GM12878 (cell line): ENCODE data around the gene TAS1R2. TPM values are rescaled to one million over a fixed set of nuclear protein-coding genes. Genes with fewer than 3 reads are reported as not detected.

Source experiments
- ATAC-seq: fragments of 200-7000 bp; cut with Tn5 transposase; 3 replicates; pipeline ENCODE4 v1.9.1; 2020; ENCODE audit warnings: mild to moderate bottlenecking, moderate library complexity
- BruUV-seq: library from RNA; stranded (reverse); fragments of 400-500 nt; replicated peaks from 2 replicates; lab custom pipeline; 2021; lab: Mats Ljungman, UMichigan
- CTCF ChIA-PET: fragments of 300-600 bp; sonication (Branson Sonifier 250); formaldehyde crosslinking; extraction: SDS; loops from one replicate; lab custom pipeline; 2021; ENCODE audit warnings: inconsistent platforms; lab: Yijun Ruan, JAX
- POLR2A ChIA-PET: fragments of 350-600 bp; formaldehyde crosslinking; extraction: SDS; loops from one replicate; lab custom pipeline; 2021; ENCODE audit warnings: inconsistent platforms; lab: Charles Lee
- RAD21 ChIA-PET: fragments of 300-600 bp; sonication (Branson Sonifier 250); formaldehyde crosslinking; loops from one replicate; lab custom pipeline; 2023; ENCODE audit warnings: antibody characterized with exemption; ENCODE audit not compliant: unreplicated experiment; lab: Charles Lee
- SMC1A ChIA-PET: fragments of 300-600 bp; sonication (Branson Sonifier 250); formaldehyde crosslinking; loops from one replicate; lab custom pipeline; 2023; ENCODE audit not compliant: unreplicated experiment, uncharacterized antibody; lab: Charles Lee
- DNase-seq: peaks from one replicate; pipeline ENCODE4 v3.0.0-alpha.2; 2011; ENCODE audit warnings: low read depth, low spot score
- FAIRE-seq: peaks from 3 replicates; lab custom pipeline; 2011; peaks lifted over from hg19 to GRCh38; lab: Jason Lieb, UNC
- H2AFZ ChIP-seq: 2 replicates; pipeline ENCODE4 v1.6.0; 2011; ENCODE audit warnings: low read depth, low read length, control low read depth; ENCODE audit not compliant: control insufficient read depth
- H3K27ac ChIP-seq: 2 replicates; pipeline ENCODE4 v1.5.1; 2011; ENCODE audit warnings: control low read depth; ENCODE audit not compliant: control insufficient read depth, insufficient read depth
- H3K27me3 ChIP-seq, 2 experiments: replicated peaks in 1 of 2; 2 replicates each; pipeline versions ENCODE4 v1.6.0 to v1.6.1; 2011; ENCODE audit warnings: low read length in 1 of 2; ENCODE audit not compliant: control insufficient read depth in 2 of 2, insufficient read depth in 2 of 2
- H3K36me3 ChIP-seq, 2 experiments: 2 replicates each; pipeline ENCODE4 v1.5.1; 2011; ENCODE audit warnings: low read length in 1 of 2; ENCODE audit not compliant: control insufficient read depth in 2 of 2, insufficient read depth in 2 of 2
- H3K4me1 ChIP-seq: 2 replicates; pipeline ENCODE4 v1.6.1; 2011; ENCODE audit warnings: mild to moderate bottlenecking, low read length, moderate library complexity, mixed read lengths; ENCODE audit not compliant: control insufficient read depth, insufficient read depth
- H3K4me2 ChIP-seq: 2 replicates; pipeline ENCODE4 v1.6.0; 2011; ENCODE audit warnings: control low read depth; ENCODE audit not compliant: control insufficient read depth, insufficient read depth
- H3K4me3 ChIP-seq: fragments of 200-600 bp; sonication (generic); 2 replicates; pipeline ENCODE4 v1.5.1; 2016
- H3K79me2 ChIP-seq: 2 replicates; pipeline ENCODE4 v1.6.0; 2011; ENCODE audit warnings: low read length; ENCODE audit not compliant: control insufficient read depth, insufficient read depth
- H3K9ac ChIP-seq: 2 replicates; pipeline ENCODE4 v1.8.0; 2011; ENCODE audit warnings: low read length, control low read depth, mixed read lengths; ENCODE audit not compliant: control insufficient read depth, insufficient read depth
- H3K9me3 ChIP-seq: replicated peaks from 3 replicates; pipeline ENCODE4 v1.5.1; 2011; ENCODE audit warnings: mild to moderate bottlenecking, low read length; ENCODE audit not compliant: control insufficient read depth, insufficient read depth
- H4K20me1 ChIP-seq: 2 replicates; pipeline ENCODE4 v1.6.0; 2011; ENCODE audit not compliant: control insufficient read depth, insufficient read depth
- MXI1 ChIP-seq: fragments of 150-350 bp; IDR thresholded peaks from 2 replicates; pipeline ENCODE4 v1.6.1; 2011; ENCODE audit warnings: low read depth, mild to moderate bottlenecking, inconsistent platforms, low read length, improper control_type of control experiment
- NFYB ChIP-seq: IDR thresholded peaks from 2 replicates; pipeline ENCODE4 v1.6.1; 2011; ENCODE audit warnings: low read depth, mild to moderate bottlenecking, low read length, improper control_type of control experiment, moderate library complexity; ENCODE audit not compliant: insufficient read depth
- PBX3 ChIP-seq: IDR thresholded peaks from 2 replicates; pipeline ENCODE4 v1.6.1; 2011; ENCODE audit warnings: mild to moderate bottlenecking, low read depth, low read length, moderate library complexity; ENCODE audit not compliant: insufficient replicate concordance
- POLR2A ChIP-seq: IDR thresholded peaks from 2 replicates; pipeline ENCODE4 v1.6.1; 2011; ENCODE audit warnings: low read depth, mild to moderate bottlenecking, low read length
- POLR2AphosphoS5 ChIP-seq: IDR thresholded peaks from 2 replicates; pipeline ENCODE4 v1.6.1; 2011; ENCODE audit warnings: mild to moderate bottlenecking, low read length, inconsistent platforms
- TCF7 ChIP-seq: IDR thresholded peaks from 2 replicates; pipeline ENCODE4 v1.6.1; 2014; ENCODE audit warnings: antibody characterized with exemption, borderline replicate concordance
- WGBS: methylation state at CpG from one replicate; pipeline ENCODE4 v1.1.6; 2016; ENCODE audit warnings: low lambda C conversion rate; ENCODE audit not compliant: insufficient replicate concordance, insufficient coverage; ENCODE audit errors: missing lambda C conversion rate; 5-methylcytosine and 5-hydroxymethylcytosine counted together
- in situ Hi-C: fragments of 300-500 bp; cut with MboI; formaldehyde crosslinking; loops from 9 replicates; pipeline ENCODE4 v1.14.3; 2018; ENCODE audit warnings: mixed read lengths
- intact Hi-C: fragments of 100-400 bp; cut with micrococcal nuclease; formaldehyde crosslinking; loops from one replicate; pipeline ENCODE4 v1.14.2; 2022; ENCODE audit not compliant: unreplicated experiment
- polyA plus RNA-seq, 11 experiments: library from polyadenylated mRNA; depleted of rRNA in 4 of 11; unstranded in 6 of 11; stranded (reverse) in 5 of 11; fragments of >200 nt; fragmentation: Nextera tagmentation in 4 of 11; fragmentation: Illumina TruSeq in 1 of 11; extraction: Ambion mirVana in 4 of 11; extraction: Trizol in 1 of 11; gene quantifications; 1 replicate in 1 of 11; 2 replicates in 10 of 11; pipeline versions ENCODE4 v1.2.1 to v1.2.3, GENCODE V29; 2011 to 2016; ENCODE audit warnings: inconsistent platforms in 2 of 11, missing spikeins in 2 of 11, low read depth in 1 of 11
- total RNA-seq, 4 experiments: library from RNA; depleted of rRNA in 3 of 4; stranded (reverse); fragments of >200 nt in 3 of 4; fragmentation: Illumina TruSeq in 1 of 4; extraction: Trizol in 1 of 4; gene quantifications; 2 replicates each; pipeline versions ENCODE4 v1.2.1 to v1.2.3, GENCODE V29; 2013 to 2021
- TF ChIP-seq, protein P1 (sequence below), 3 experiments: IDR thresholded peaks in 2 of 3; conservative IDR thresholded peaks in 1 of 3; 2 replicates each; pipeline ENCODE4 v1.5.1; 2011; ENCODE audit warnings: low read depth in 3 of 3, low read length in 3 of 3, mild to moderate bottlenecking in 3 of 3, control low read depth in 2 of 3, moderate library complexity in 2 of 3, inconsistent platforms in 1 of 3, mixed read lengths in 1 of 3; ENCODE audit not compliant: control insufficient read depth in 2 of 3, insufficient read depth in 1 of 3; ENCODE audit errors: extremely low read depth in 1 of 3

Gene TAS1R2
- total and polyA plus RNA-seq, 10 of the 15 experiments (the other 5 are each of a cell fraction or from before 2014, with no cell fraction given), result not detected

DNA sequence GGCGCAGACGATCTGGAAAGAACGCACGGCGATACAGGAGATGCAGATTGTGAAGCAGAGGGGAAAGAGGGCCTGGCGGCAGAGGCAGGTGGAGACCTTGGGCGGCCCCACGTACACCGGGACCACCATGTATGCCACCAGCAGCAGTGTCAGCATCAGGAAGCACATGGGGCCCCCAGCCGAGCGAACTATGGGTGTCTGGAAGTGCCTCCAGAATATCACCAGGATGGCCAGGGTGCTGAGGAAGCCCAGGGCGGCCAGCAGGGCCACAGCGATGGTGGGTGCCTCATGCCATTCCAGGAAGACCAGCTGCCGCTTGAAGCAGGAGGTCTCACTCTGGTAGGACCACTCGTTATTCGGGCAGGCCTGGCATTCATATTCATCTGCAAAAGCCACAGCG is 19.3 kb downstream of the TAS1R2 start:
- ATAC-seq (no peak), DNase-seq (no peak), FAIRE-seq (no peak)
- Histone ChIP-seq H3K27ac (no peak overlapping the region), H3K79me2 (no peaks in the 10 kb centered on the region), H3K4me3 (no peak overlapping the region), H2AFZ (no peak overlapping the region), H3K9me3 (no peaks in the 10 kb centered on the region), H3K4me2 (no peak overlapping the region), H3K9ac (no peak overlapping the region), H3K27me3 (no peaks in the 10 kb centered on the region; a peak in 1 of 4 replicates), H3K36me3 (no peaks in the 10 kb centered on the region), H4K20me1 (no peaks in the 10 kb centered on the region), H3K4me1 (no peaks in the 10 kb centered on the region)
- ChIA-PET CTCF (no interaction called here), SMC1A (no interaction called here), POLR2A (no interaction called here), RAD21 (no interaction called here)
- TF ChIP-seq PBX3 (no peak), MXI1 (no peak), NFYB (no peak), TCF7 (no peak), POLR2AphosphoS5 (no peak), POLR2A (no peak)
- TF ChIP-seq, protein P1, sequence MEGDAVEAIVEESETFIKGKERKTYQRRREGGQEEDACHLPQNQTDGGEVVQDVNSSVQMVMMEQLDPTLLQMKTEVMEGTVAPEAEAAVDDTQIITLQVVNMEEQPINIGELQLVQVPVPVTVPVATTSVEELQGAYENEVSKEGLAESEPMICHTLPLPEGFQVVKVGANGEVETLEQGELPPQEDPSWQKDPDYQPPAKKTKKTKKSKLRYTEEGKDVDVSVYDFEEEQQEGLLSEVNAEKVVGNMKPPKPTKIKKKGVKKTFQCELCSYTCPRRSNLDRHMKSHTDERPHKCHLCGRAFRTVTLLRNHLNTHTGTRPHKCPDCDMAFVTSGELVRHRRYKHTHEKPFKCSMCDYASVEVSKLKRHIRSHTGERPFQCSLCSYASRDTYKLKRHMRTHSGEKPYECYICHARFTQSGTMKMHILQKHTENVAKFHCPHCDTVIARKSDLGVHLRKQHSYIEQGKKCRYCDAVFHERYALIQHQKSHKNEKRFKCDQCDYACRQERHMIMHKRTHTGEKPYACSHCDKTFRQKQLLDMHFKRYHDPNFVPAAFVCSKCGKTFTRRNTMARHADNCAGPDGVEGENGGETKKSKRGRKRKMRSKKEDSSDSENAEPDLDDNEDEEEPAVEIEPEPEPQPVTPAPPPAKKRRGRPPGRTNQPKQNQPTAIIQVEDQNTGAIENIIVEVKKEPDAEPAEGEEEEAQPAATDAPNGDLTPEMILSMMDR (IDR thresholded peaks at IDR 0.05 in 2 of 3, conservative IDR thresholded peaks at IDR 0.05 in 1 of 3; ENCODE audit: control insufficient read depth in 2 of 3, extremely low read depth in 1 of 3, insufficient read depth in 1 of 3, low read depth in 3 of 3, low read length in 3 of 3), result no peak
- in situ Hi-C loops, result no loop called here
- 61% methylated on average over 17 of the region's 17 CpGs for WGBS
- intact Hi-C loops, result no loop called here
- no TSS peak for BruUV-seq
